Keratinocyte (primary cell): ENCODE measurements around the gene PMIS2.

Source experiments
- EZH2 ChIP-seq: IDR thresholded peaks from one replicate; pipeline ENCODE4 v1.6.1; 2012; ENCODE audit warnings: inconsistent platforms, mild to moderate bottlenecking, low read length, moderate library complexity
- TF ChIP-seq, protein P1 (sequence below), 3 experiments: IDR thresholded peaks in 1 of 3; conservative IDR thresholded peaks in 1 of 3; optimal IDR thresholded peaks in 1 of 3; 2 replicates in 2 of 3; 3 replicates in 1 of 3; pipeline versions ENCODE3 to v1.5.1; 2011; ENCODE audit warnings: low read length in 3 of 3, mild to moderate bottlenecking in 3 of 3, moderate library complexity in 2 of 3, control low read depth in 1 of 3, inconsistent platforms in 1 of 3; ENCODE audit not compliant: insufficient read depth in 2 of 3; ENCODE audit errors: extremely low read depth in 1 of 3

DNA sequence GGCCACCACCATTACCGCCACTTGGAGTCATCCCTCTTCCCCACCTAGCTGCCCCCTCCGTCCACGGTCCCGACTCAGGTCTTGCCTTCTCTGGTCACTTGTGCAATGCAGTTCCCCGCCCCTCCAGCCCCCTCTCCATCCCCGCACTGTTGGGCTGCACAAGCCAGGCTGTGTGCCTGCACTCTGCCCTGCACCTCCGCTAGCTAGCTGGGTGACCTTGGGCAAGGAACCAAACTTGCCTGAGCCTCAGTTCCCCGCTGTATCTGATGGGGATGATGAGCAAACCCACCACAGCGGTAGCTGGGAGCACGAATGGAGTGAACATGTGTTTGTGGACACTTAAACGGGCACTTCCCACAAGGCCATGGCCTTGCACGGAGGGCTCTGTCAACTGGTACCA is 46.1 kb upstream of the PMIS2 start:
- TF ChIP-seq, protein P1, sequence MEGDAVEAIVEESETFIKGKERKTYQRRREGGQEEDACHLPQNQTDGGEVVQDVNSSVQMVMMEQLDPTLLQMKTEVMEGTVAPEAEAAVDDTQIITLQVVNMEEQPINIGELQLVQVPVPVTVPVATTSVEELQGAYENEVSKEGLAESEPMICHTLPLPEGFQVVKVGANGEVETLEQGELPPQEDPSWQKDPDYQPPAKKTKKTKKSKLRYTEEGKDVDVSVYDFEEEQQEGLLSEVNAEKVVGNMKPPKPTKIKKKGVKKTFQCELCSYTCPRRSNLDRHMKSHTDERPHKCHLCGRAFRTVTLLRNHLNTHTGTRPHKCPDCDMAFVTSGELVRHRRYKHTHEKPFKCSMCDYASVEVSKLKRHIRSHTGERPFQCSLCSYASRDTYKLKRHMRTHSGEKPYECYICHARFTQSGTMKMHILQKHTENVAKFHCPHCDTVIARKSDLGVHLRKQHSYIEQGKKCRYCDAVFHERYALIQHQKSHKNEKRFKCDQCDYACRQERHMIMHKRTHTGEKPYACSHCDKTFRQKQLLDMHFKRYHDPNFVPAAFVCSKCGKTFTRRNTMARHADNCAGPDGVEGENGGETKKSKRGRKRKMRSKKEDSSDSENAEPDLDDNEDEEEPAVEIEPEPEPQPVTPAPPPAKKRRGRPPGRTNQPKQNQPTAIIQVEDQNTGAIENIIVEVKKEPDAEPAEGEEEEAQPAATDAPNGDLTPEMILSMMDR (optimal IDR thresholded peaks at IDR 0.05 in 1 of 3, IDR thresholded peaks at IDR 0.05 in 1 of 3, conservative IDR thresholded peaks at IDR 0.05 in 1 of 3; ENCODE audit: extremely low read depth in 1 of 3, insufficient read depth in 2 of 3, low read length in 3 of 3) = no peak
- TF ChIP-seq EZH2 = no peak
